NCI-H128 (cell line): ENCODE data around the gene SHLD1.
"Not testable (repeated sequence)": the region's sequence is repeated elsewhere in the genome, so short reads cannot be mapped to it uniquely, and the experiment has no call there.

Experiments
- DNase-seq: peaks from one replicate; lab custom pipeline; 2025; ENCODE audit not compliant: unreplicated experiment; lab: John Stamatoyannopoulos, UW

Gene SHLD1

DNA sequence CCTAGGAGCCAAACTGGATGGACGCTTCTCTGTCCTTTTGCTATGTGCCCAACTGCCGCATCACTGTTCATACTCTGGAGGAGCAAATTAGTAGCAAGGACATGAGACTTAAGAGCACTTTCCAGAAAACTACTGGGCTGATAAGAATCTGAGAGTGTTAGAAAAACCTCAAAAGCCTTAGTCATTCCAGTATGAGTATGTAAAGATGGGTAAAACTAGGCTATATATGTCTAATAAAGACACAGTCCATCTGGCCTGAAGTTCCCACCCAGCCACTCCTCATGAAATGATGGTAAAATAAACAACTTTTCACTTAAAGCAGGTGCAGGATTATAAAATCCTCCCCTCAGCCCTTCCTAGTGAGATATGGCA, 30.6 kb downstream of the SHLD1 start:
- no peak for DNase-seq

DNA sequence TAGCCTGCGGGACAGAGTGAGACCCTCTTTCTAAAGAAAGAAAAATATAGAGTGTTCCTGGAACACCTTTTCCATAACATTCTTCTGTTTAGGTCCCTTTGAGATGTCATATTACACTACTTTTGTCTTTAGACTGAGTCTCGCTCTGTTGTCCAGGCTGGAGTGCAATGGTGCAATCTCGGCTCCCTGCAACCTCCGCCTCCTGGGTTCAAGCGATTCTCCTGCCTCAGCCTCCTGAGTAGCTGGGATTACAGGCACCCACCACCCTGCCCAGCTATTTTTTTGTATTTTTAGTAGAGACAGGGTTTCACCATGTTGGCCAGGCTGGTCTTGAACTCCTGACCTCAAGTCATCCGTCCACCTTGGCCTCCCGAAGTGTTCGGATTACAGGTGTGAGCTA, 31.2 kb downstream of the SHLD1 start:
- DNase-seq, result not testable (repeated sequence)

DNA sequence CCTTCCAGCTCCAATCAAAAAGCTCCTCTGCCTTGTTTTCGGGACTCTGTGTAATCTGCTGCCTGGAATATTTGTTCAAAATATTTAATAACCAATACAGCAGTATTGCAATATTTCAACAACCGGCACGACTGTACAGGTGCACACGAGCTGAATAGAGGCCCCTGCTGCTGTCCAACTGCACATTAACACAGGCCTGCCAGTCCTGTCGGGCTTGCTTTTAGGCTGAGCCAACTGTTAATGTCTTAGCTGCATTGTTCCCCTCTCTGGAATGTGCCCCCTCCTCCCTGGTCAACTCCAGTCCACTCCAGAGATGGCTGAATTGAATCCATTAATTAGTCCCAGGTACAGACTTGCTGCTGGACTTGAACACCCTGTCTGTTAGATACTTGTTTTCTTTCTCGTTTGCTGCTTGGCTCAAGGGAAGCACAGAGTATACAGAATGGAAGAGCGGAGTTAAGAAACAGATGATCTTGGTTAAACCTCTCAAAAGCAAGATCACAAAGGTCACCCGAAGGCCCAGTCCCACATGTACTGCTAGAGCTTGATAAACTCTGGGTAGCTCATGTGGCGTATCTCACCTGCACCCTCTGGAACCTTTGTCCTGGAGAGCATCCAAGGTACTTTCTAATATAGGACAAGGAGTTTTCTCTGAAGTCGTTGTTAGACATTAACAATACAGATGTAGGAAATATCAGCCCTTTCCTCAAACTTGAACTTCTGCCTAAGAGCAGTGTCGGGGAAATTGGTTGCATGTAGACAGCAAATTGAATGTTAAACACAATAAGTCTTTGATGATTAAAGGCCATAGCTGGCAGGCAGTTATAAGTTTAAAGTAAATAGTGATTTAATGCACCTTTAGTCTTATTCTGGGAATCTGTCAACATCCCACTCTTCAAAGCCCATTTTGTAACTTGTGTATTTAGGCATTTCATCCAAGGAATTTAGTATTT, 31.9 kb downstream of the SHLD1 start:
- DNase-seq, result no peak

DNA sequence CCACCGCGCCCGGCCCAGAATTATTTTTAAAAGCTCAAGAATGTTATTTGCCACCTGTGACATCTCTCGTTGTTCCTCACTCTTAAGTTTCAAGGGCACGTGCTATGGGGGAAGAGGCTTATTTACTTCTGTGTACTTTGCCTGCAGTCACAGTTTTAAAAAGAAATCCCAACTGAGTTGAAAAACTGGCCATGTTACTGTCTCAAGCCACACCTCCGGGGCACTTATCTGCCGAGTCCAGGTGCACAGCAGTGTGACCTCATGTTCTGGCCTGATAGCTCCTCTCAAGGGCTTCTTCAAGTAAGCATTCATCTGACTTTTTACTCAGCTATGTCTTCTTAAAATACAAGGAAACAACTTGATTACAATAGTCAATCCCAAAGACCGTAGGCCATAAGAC, 34.5 kb downstream of the SHLD1 start:
- DNase-seq, result no peak

DNA sequence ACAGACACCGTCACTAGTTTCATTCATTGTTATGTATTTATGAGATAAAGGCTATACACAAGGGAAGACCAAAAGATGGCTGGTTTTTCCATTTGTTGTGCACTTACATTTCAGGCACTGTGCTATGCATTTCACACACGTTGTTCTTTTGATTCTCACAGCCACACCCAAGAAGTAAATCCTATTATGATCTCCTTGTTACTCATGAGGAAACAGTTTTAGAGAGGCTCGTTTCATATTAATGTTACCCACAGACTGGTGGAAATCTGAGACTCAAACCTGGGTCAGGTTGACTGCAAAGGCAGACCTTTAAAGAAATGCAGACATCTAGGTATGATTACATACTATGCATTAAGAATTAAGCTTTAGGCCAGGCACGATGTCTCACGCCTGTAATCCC, 34.9 kb downstream of the SHLD1 start:
- no peak for DNase-seq

DNA sequence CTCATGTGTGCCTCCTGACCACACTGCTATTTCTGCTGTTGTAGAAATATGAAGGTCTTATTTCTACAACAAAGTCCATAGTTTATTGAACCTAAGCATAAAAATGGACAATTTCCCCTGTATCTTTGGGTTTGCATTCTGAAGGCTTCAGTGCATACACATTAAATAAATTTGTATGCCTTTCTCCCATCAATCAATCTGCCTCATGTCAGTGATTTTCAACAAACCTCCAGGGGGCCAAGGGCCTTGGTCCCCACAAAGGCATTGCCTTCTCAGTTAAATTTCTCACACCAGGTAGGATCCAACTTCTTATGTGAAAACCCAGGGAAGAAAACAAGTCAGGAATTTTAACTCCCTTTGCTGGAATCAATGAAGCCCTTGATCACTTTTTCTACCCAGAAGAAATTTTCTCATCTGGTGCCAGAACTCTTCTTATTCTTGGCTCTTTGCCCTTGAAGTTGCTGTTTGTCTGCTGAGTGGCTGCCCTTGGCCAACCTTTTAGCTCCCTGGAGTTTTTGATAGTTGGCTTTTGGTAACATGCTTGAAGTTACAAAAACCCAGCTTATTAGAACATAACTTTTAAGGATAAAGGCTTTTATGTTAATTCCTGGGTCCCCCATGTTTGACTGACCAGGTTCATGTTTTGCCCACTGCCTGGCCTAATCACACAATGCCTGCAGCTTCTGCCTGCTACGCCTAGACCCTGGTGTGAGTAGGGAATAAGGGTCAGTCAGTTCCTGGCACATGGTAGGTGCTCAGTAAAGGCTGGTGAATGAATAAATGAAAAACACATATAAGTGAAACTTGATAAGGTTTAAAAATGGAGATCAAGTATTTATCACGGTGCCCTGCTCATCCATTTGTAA, 37.0 kb downstream of the SHLD1 start:
- DNase-seq, result no peak

DNA sequence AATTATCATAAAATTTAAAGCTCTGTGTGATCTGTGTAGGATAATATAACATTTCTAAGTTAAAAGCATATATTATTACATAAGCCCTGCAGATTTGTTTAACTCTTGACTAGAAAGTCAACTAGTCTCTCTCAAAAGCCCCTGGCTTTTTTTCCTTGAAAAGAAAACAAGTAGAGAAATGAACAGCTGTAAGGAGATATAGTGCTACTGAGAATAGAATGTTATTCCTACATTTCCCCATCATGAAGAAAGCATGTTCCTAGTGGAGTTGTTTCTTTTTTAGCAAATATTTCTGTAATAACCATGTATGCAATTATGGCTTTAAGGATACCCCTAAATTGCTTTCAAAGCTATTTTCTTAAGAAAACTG, 37.6 kb downstream of the SHLD1 start:
- no peak for DNase-seq

DNA sequence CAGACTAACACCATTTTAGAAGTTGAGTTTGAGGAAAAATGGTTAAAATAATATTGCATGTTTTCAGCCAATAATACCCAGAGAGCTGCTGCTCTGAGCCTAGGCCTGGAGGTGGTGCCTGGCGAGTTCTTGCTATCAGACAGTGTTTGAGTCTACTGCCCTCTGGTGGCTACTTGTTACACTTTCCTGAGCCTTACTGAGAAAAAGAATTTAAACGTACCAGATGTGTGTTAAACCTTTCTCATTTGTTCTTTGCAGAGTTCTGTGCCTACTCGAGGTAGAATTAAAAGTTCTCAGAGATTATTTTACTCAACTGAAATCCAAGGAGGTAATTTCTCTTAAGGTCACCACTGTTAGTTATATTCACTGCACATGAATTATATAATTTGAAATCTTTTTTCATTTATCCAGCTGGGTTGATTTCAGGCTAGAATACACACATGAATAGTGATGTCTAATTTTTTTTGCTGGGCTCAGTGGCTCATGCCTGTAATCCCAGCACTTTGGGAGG, 38.2 kb downstream of the SHLD1 start:
- peak; percentile 71 for DNase-seq

DNA sequence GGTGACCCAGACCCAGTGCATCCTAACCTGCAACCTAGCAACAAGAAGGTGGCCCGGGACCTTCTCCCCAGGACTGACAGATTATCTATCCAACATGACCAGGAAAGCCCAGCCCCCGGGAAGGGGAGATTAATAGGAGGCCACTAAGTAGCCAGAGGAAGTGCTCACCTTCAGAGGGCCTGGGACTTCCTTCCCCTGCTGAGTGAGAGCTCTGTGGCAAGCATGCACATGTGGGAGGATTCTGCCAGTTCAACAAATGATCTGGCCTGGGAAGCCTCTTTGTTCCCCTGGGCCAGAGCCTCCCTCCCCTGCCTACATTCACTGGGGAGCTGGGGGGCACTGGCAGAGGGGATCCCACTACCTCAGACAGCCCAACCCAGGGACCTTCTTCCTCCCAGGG, 39.6 kb downstream of the SHLD1 start:
- DNase-seq, result no peak

DNA sequence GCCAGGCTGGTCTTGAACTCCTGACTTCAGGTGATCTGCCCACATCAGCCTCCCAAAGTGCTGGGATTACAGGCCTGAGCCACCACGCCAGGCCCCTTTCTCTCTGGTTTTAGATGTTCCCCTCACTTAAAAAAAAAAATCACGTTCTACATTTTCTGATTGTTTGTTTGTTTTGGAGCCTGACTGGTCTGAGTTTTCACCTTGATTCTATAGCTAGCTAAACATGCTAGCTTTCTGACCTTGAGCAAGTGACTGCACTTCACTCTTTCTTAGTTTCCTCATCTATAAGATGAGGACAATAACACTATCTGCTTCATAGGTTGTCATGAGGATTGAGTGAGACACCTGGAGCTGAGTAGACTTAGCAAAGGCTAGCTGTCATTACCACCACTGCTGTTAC, 43.7 kb downstream of the SHLD1 start:
- DNase-seq, result no peak

DNA sequence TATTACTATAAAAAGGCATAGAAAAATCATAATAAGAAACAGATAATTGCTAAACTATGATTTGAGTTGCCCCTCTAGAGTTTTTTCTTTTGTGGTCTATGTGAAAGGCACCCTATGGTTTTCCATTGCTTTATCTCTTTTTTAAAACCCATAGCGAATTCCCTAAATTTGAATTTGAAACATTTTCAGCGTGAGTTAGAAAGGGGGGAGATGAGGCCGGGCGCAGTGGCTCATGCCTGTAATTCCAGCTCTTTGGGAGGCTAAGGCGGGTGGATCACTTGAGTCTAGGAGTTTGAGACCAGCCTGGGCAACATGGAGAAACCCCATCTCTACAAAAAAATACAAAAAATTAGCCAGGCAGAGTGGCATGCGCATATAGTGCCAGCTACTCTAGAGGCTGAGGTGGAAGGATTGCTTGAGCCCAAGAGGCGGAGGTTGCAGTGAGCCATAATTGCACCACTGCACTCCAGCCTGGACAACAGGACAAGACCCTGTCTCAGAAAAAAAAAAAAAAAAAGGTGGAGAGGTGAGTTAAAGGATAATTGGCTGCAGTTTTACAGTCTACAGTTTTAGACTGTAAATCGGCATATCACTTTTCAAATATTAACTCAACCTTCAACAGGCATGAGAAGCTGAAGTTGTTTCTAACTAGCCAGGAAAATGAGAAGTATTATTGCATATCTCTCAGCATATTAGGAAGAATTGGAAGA, 46.3 kb downstream of the SHLD1 start:
- DNase-seq, result no peak

DNA sequence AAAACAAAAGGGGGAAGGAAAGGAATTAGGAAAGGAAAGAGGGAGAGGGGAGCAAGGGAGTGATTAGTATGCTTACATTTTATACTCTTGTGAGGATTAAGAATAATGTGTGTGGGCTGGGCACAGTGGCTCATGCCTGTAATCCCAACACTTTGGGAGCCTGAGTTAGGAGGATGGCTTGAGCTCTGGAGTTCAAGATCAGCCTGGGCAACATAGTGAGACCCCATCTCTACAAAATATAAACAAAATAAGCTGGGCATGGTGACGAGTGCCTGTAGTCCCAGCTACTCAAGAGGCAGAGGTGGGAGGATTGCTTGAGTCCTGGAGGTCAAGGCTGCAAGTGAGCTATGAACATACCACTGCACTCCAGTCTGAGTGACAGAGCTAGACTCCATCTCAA, 47.0 kb downstream of the SHLD1 start:
- no peak for DNase-seq

DNA sequence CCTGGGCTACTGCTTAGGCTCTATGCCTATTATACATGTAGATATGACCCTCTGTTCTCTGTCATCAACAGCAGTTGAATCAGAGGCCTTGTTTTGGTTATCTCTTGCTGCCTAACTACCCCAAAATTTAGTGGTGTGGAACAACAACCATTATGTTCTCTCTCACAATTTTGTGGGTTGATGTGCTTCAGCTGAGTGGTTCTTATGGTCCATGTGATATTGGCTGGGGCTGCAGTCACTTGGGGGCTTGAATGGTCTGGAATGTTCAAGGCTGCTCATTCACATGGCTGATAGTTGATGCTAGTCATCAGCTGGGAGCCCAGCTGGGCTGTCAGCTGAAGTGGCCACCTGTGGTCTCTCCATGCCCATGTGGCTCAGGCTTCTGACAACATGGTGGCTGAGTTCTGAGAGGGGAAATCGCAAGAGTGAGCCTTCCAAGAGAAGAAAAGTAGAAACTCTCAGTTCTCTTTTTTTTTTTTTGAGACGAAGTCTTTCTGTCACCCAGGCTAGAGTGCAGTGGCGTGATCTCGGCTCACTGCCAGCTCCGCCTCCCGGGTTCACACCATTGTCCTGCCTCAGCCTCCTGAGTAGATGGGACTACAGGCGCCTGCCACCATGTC, 47.8 kb downstream of the SHLD1 start:
- DNase-seq, result no peak

DNA sequence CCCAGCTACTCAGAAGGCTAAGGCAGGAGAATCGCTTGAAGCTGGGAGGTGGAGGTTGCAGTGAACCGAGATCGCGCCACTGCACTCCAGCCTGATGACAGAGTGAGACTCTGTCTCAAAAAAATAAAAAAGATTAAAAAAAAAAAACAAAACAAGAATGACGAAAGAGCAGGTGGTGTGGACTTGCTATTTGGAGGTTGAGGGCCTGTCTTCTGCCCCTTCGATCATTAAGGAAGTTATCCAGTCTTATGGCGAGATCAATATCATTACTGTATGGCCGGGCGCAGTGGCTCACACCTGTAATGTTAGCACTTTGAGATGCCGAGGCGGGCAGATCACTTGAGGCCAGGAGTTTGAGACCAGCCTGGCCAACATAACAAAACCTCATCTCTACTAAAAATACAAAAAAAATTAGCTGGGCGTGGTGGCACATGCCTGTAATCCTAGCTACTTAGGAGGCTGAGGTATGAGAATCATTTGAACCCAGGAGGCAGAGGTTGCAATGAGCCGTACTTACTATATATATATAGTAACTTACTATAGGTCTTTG, 53.6 kb downstream of the SHLD1 start:
- DNase-seq, result not testable (repeated sequence)

DNA sequence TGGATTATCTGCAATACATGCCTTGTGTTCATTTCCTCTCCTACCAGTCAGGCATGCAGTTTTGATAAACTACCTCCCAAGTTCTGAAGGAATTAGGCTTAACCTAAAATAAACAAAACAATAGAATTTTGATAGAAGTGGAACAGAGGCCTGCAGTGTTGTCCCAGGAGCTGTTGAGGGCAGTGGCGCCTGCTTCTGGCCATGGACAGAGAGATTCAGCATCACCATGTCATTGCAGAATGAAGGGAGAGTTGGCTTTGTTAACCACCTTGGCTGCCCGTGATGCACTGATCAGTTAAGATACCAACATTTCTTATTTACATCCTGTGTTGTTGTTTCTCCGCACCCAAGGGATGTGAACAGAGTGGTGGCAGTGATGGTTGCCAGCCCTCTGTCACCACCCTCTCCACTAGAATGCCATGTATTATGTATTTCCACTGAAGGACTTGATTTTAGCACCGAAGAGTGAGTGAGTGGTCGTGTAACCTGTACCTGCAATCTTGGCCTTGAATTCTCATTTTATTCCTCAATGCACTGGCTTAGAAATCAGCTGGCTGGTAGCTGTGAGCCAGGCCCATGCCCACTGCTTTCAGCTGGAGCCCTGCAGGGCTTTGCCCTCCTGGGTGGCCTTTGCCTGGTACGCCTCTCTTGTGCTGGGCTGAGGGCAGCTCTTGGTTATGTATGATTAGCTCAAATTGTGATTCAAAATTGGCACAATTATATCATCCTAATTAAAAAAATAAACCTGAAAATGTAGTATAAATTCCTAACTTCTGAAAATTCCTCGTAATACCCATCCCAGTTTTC, 56.5 kb downstream of the SHLD1 start:
- no peak for DNase-seq

DNA sequence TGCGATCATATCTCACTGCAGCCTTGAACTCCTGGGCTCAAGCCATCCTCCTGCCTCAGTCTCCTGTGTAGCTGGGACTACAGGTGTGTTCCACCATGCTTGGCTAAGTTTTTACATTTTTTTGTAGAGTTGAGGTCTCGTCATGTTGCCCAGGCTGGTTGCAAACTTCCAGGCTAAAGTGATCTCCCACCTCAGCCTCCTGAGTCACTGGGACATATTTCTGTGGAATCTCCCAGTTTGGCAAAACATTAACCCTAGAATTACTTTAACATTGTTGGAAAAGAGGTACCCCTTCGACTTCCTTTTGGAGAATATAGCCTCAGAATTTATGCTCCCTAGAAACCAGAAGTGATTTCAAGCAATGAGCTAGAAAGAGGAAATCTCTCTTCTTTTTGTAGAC, 57.2 kb downstream of the SHLD1 start:
- no peak for DNase-seq

DNA sequence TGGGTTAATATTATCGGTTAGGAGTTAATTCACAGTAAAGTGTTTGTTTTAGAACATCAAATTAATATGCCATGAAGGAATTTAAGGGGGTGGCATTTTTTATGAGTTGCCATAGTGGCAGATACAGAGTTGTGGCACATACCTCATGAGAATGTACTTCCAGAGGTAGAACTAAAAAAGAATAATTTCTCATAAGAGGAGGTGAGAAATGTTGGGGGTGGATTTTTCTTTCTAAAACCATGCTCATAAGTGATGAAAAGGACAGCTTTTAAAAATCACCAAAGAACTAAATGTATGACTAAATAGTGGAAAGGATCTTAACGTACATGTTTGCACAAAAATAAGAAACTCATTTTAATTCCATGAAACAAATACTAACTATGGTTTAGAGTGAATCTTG, 58.7 kb downstream of the SHLD1 start:
- DNase-seq, result no peak

DNA sequence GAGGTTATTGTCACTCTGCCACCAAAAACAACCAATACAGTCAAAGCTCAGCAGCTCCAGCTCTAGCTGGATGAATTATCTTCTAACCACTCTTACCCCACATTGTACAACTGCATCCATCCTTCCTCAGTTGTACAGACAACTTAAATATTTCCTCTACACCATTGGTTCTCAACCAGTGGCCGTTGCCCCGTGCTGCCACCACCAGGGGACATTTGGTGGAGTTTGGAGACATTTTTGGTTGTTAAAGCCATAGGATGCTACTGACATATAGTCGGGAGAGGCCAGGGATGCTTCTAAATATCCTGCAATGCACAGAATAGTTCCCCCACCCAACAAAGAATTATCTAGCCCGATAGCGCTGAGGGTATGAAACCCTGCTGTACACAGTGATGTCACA, 59.3 kb downstream of the SHLD1 start:
- DNase-seq, result no peak

DNA sequence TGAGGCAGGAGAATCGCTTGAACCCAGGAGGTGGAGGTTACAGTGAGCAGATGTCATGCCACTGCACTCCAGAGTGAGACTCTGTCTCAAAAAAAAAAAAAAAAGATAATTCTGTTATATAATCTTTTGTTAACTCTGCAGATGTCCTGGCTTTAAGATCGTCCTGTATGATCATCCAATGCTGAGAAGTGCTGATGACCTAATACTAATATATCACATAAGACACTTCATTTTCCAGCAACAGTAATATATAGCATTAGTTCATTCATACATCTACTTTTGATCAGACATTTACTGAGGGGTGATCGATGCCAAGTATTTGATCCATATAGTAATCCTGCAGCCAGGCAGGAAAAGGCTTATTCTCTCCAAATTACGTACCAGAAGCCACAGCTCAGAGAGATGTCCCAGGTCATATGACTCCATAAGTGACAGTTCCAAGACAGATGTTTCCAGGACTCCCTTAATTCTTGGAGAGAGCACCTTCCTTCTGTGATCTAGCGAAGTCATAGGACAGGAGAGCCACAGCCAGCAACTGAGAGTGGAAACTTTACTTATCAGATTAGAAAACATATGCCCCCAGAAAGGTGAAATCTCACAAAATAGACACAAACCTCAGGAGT, 60.7 kb downstream of the SHLD1 start:
- no peak for DNase-seq
